Ishikawa (cell line): ENCODE results near the gene CYB561.

Source experiments
- CREB1 ChIP-seq: IDR thresholded peaks from 2 replicates; pipeline ENCODE4 v1.6.1; 2012; ENCODE audit warnings: low read depth
- EGR1 ChIP-seq: IDR thresholded peaks from 2 replicates; pipeline ENCODE4 v1.6.1; 2012
- EP300 ChIP-seq: IDR thresholded peaks from 2 replicates; pipeline ENCODE4 v1.6.1; 2012; ENCODE audit warnings: borderline replicate concordance
- FOXM1 ChIP-seq: IDR thresholded peaks from 2 replicates; pipeline ENCODE4 v1.6.1; 2012; ENCODE audit warnings: low read depth, borderline replicate concordance
- RAD21 ChIP-seq: IDR thresholded peaks from 2 replicates; pipeline ENCODE4 v1.6.1; 2012; ENCODE audit warnings: low read depth
- REST ChIP-seq: IDR thresholded peaks from 2 replicates; pipeline ENCODE4 v1.6.1; 2012; ENCODE audit warnings: low read depth, mild to moderate bottlenecking
- TAF1 ChIP-seq: IDR thresholded peaks from 2 replicates; pipeline ENCODE4 v1.6.1; 2012; ENCODE audit warnings: low read depth, mild to moderate bottlenecking
- TCF12 ChIP-seq: IDR thresholded peaks from 2 replicates; pipeline ENCODE4 v1.6.1; 2012; ENCODE audit warnings: low read depth
- USF1 ChIP-seq: IDR thresholded peaks from 2 replicates; pipeline ENCODE4 v1.6.1; 2012
- YY1 ChIP-seq: IDR thresholded peaks from 2 replicates; pipeline ENCODE4 v1.6.1; 2012; ENCODE audit warnings: low read depth
- ZBTB7A ChIP-seq: IDR thresholded peaks from 2 replicates; pipeline ENCODE4 v1.6.1; 2012; ENCODE audit warnings: low read depth

GRCh38 chr17:63481488-63481870, 35.4 kb upstream of the CYB561 start:
- TF ChIP-seq USF1: no peak
- no peak for TF ChIP-seq EP300
- no peak for TF ChIP-seq FOXM1
- no peak for TF ChIP-seq TAF1
- no peak for TF ChIP-seq CREB1
- TF ChIP-seq YY1: no peak
- no peak for TF ChIP-seq TCF12
- TF ChIP-seq REST: no peak
- no peak for TF ChIP-seq EGR1
- no peak for TF ChIP-seq ZBTB7A
- no peak for TF ChIP-seq RAD21
